Epithelial cell of esophagus (primary cell): ENCODE measurements around the gene DCDC2C.
A peak's percentile ranks its signal among the peaks of the same experiment; 100 is the strongest.

ENCODE experiments used
- DNase-seq: peaks from one replicate; pipeline ENCODE4 v3.0.0; 2010; ENCODE audit warnings: low read depth
- H3K4me3 ChIP-seq: 2 replicates; pipeline ENCODE4 v1.5.1; 2011; ENCODE audit warnings: mild to moderate bottlenecking, low read length, control low read depth
- TF ChIP-seq, protein P1 (sequence below): IDR thresholded peaks from 2 replicates; pipeline ENCODE4 v1.5.1; 2011; ENCODE audit warnings: low read depth, mild to moderate bottlenecking, low read length, control low read depth, inconsistent platforms; ENCODE audit not compliant: insufficient read depth; ENCODE audit errors: missing control alignments

DCDC2C gene

DNA sequence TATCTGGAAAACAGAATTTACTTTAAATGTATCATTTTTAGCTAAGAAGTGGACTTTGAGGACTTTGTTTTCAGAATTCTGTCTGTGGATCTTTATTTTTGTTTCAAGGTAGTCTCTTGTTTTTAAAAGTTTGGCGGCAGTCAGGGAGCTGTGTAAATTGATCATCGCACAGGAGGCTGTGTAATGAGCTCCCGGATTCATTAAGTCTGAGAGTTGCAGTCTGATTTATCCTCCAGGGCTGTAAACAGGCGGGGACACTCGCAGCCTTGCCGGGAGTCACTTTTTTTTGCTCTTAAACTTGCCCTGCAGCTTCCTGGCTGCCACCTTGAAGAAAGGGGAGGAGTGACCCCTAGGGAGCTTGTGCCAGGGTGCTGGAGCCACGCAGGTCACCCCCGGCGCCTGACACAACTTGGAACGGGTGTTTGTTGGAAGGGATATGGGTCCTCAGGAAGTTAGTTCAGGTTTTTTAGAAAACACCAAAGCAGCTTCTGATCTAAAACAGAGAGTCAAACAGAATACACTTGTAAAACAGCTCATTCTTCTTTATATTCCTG, 76.2 kb downstream of the DCDC2C start:
- H3K4me3 ChIP-seq: no peak overlapping the region
- no peak for DNase-seq
- TF ChIP-seq, protein P1, sequence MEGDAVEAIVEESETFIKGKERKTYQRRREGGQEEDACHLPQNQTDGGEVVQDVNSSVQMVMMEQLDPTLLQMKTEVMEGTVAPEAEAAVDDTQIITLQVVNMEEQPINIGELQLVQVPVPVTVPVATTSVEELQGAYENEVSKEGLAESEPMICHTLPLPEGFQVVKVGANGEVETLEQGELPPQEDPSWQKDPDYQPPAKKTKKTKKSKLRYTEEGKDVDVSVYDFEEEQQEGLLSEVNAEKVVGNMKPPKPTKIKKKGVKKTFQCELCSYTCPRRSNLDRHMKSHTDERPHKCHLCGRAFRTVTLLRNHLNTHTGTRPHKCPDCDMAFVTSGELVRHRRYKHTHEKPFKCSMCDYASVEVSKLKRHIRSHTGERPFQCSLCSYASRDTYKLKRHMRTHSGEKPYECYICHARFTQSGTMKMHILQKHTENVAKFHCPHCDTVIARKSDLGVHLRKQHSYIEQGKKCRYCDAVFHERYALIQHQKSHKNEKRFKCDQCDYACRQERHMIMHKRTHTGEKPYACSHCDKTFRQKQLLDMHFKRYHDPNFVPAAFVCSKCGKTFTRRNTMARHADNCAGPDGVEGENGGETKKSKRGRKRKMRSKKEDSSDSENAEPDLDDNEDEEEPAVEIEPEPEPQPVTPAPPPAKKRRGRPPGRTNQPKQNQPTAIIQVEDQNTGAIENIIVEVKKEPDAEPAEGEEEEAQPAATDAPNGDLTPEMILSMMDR: no peak

DNA sequence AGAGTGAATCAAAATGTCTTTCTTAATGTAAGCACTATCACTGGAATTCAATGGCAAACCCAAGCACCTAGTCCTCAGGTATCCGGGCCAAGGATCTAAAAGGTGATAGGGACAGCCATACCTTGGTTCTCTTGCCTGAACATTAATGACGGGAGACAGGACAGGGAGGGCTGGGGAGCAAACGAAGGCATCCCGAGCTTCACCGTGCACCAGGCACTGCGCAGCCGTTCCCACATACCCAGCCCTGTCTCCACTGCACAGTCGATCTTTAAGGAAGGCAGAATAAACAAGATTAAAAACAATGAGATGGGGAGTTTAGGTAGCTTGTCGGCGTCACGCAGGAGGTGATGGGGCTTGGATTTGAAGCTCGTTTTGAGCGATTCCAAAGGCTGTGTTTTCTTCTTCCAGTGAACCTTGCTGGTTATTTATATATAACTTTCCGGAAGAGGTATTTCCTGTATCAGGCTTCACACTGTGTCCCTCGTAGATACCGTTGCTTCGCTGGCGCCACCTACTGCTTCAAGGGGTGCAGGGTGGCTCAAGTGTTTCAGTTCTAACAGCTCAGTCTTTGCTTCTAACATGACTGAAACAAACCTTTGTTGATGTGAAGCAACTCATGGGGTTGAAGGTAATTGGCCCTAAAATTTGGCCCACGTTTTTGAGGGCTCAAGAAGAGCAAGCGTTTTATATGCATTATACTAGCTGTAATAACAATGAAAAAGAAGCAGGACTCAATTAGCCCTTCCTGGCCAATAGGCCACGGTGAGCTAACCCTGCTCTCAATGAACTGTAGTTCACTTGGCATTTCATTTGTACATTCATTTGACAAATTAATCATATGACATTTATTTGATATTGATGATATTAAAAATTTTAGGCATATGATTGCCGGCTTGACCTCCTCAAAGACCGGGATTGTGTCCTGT, 77.4 kb downstream of the DCDC2C start:
- DNase-seq: peak; percentile 21
- TF ChIP-seq, protein P1: peak; percentile 54
- no peak overlapping the region for H3K4me3 ChIP-seq

DNA sequence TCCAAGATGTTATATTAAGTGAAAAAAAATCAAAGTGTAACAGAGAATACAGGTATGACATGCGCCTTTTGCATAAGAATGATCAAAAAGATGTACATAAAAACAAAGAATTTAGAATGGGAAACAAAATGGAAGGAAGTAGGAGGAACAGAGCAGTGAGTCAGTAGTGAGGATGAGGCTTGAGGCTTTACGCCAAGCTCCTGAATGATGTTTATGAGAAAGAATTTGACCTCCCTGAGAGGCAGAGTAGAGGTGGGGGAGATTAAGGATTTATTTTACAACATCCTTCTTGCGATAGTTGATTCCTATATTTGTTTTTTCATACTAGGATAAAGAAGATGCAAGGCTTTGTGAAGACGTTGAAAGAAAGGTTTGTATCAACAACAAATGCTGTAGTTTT, 81.4 kb downstream of the DCDC2C start:
- H3K4me3 ChIP-seq: no peak overlapping the region
- TF ChIP-seq, protein P1: no peak
- peak; percentile 43 for DNase-seq

DNA sequence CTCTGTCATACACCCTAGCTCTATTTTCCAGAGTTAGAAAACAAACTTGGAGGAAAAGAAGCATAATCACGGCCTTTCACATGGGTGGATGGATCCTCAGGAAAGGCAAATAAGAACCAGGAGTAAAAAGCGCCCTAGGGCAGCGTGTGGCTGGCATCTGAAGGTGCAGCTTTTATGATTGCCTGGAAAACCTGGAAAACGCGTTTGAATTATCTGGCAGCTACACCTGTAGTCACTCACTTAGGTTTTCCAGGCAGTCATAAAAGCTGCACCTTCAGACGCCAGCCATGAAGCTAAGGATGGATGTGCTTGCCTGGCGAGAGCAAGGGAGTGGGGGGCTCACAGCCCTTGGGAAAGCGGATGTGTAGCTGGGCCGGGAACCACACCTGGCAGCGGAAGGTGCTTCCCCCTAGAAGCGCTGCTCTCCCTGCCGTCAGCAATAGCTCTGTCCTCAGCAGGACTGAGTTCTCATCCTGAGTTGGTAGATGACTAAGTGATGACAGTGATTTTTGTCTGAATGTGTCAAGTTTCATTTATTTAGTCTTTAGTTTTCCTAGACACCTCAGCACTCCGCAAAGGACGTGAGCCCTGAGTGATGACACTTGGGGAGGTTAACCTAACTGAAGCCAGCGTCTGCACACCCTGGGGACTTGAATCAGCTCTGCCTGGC, 82.0 kb downstream of the DCDC2C start:
- no peak overlapping the region for H3K4me3 ChIP-seq
- TF ChIP-seq, protein P1: peak; percentile 23
- peak; percentile 67 for DNase-seq

DNA sequence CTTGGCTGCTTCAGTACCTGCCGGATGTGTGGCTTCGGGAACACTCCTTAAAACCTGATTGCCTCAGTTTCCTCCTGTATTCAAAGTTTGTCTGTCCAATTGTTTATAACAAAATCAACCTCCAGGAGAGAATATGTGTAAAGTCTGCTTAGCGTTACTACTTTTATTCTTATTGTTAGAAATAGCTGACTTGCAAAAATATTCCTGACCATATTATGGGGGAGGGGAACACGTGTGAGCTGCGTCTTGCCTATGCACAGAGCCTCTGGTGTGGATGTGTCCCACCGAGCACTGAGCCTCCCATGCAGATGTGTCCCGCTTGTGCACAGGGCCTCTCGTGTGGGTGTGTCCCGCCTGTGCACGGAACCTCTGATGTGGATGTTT, 82.5 kb downstream of the DCDC2C start:
- DNase-seq: no peak
- no peak overlapping the region for H3K4me3 ChIP-seq
- TF ChIP-seq, protein P1: no peak

DNA sequence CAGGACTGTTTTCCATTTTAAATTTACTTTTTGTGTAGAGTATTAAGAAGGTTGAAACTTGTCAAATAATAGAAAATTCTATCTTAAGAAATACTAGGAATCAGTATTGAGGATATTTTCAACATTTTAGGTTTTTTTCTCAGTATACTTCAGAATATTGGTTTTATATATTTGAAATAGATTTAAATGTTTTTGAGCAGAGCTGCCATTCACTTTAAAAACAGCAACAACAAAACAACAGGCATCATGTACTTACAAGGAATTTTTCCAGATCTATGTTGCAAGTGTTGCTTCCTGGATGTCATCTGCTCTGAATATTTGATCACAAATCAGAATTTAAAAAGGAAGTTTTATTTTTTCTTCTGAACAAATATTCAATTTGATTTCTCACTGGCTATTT, 84.4 kb downstream of the DCDC2C start:
- TF ChIP-seq, protein P1: no peak
- H3K4me3 ChIP-seq: no peak overlapping the region
- no peak for DNase-seq
